Osteocyte (in vitro differentiated cells): ENCODE data around the gene ECI1. TPM values are rescaled to one million over a fixed set of nuclear protein-coding genes. Genes with fewer than 3 reads are reported as not detected.
"Not testable (repeated sequence)": the region's sequence is repeated elsewhere in the genome, so short reads cannot be mapped to it uniquely, and the experiment has no call there.

Experiments
- DNase-seq: peaks from one replicate; pipeline ENCODE4 v3.0.0; 2021; ENCODE audit warnings: mixed read lengths; ENCODE audit not compliant: unreplicated experiment; ENCODE audit errors: extremely low spot score
- H3K27ac Mint-ChIP-seq: one replicate; pipeline ENCODE4 v1.8.0; 2021; ENCODE audit warnings: mild to moderate bottlenecking, mixed read lengths; ENCODE audit not compliant: unreplicated experiment
- H3K27me3 Mint-ChIP-seq: one replicate; pipeline ENCODE4 v1.8.0; 2021; ENCODE audit warnings: mixed read lengths; ENCODE audit not compliant: unreplicated experiment
- H3K36me3 Mint-ChIP-seq: one replicate; pipeline ENCODE4 v1.8.0; 2021; ENCODE audit warnings: mixed read lengths; ENCODE audit not compliant: unreplicated experiment
- H3K4me1 Mint-ChIP-seq: one replicate; pipeline ENCODE4 v1.8.0; 2021; ENCODE audit warnings: mixed read lengths; ENCODE audit not compliant: unreplicated experiment
- H3K4me3 Mint-ChIP-seq: one replicate; pipeline ENCODE4 v1.8.0; 2021; ENCODE audit warnings: mild to moderate bottlenecking, moderate library complexity, mixed read lengths; ENCODE audit not compliant: unreplicated experiment
- H3K9me3 Mint-ChIP-seq: one replicate; pipeline ENCODE4 v1.8.0; 2021; ENCODE audit warnings: mixed read lengths; ENCODE audit not compliant: unreplicated experiment
- total RNA-seq: library from RNA; stranded (reverse); gene quantifications from 2 replicates; pipeline ENCODE4 v1.2.1, GENCODE V29; 2021
- TF ChIP-seq, protein P1 (sequence below): fragments of 200-600 bp; sonication (generic); IDR thresholded peaks from 2 replicates; pipeline ENCODE4 v1.5.0; 2021; ENCODE audit warnings: antibody characterized with exemption, mild to moderate bottlenecking, moderate library complexity

The ECI1 gene
- total RNA-seq, 1 donor from 2014 or later: 46.4 TPM

DNA sequence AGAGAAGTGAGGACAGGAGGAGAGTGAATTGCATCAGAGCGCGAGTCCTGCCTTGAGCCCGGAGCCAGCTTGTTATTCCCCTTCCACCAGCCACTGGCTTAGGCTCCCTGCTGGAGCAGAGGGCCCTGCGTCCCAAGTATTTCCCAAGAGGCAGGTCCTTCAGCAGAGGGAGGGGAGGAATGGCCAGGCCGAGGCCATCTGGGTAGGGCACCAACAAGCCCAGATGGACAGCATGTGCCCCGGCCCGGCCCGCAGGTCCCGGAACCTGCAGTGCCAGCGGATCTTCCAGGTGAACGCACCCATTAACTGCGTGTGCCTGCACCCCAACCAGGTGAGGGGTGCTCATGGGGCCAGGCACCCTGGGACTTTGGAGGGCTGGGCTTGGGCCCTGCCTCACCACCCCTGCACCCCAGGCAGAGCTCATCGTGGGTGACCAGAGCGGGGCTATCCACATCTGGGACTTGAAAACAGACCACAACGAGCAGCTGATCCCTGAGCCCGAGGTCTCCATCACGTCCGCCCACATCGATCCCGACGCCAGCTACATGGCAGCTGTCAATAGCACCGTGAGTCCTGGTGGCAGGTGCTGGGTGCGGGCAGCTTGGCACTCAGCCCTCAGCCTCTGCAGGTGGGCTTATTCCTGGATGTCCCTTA lies 44.5 kb downstream of the ECI1 start:
- no peaks in the 10 kb centered on the region for H3K27me3 Mint-ChIP-seq
- peak; percentile 78 for DNase-seq
- no peak overlapping the region for H3K27ac Mint-ChIP-seq
- peak overlapping the region; percentile 79 for H3K4me3 Mint-ChIP-seq
- H3K36me3 Mint-ChIP-seq: peaks cover 9% of the 10 kb centered on the region
- peaks cover 22% of the 10 kb centered on the region for H3K4me1 Mint-ChIP-seq
- TF ChIP-seq, protein P1, sequence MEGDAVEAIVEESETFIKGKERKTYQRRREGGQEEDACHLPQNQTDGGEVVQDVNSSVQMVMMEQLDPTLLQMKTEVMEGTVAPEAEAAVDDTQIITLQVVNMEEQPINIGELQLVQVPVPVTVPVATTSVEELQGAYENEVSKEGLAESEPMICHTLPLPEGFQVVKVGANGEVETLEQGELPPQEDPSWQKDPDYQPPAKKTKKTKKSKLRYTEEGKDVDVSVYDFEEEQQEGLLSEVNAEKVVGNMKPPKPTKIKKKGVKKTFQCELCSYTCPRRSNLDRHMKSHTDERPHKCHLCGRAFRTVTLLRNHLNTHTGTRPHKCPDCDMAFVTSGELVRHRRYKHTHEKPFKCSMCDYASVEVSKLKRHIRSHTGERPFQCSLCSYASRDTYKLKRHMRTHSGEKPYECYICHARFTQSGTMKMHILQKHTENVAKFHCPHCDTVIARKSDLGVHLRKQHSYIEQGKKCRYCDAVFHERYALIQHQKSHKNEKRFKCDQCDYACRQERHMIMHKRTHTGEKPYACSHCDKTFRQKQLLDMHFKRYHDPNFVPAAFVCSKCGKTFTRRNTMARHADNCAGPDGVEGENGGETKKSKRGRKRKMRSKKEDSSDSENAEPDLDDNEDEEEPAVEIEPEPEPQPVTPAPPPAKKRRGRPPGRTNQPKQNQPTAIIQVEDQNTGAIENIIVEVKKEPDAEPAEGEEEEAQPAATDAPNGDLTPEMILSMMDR: no peak
- H3K9me3 Mint-ChIP-seq: no peaks in the 10 kb centered on the region

- Mint-ChIP-seq H3K4me1 (peaks cover 21% of the 10 kb centered on the region), H3K4me3 (peak overlapping the region; percentile 79), H3K27ac (peak overlapping the region; percentile 31), H3K27me3 (no peaks in the 10 kb centered on the region), H3K9me3 (no peaks in the 10 kb centered on the region), H3K36me3 (peaks cover 9% of the 10 kb centered on the region)
- DNase-seq: no peak
- TF ChIP-seq, protein P1: no peak
Measured at GRCh38 chr16:2206420-2206779, 45.0 kb downstream of the ECI1 start.

- Mint-ChIP-seq H3K36me3 (peaks cover 9% of the 10 kb centered on the region), H3K4me3 (peak overlapping the region; percentile 79), H3K9me3 (no peaks in the 10 kb centered on the region), H3K27me3 (no peaks in the 10 kb centered on the region), H3K4me1 (peaks cover 21% of the 10 kb centered on the region), H3K27ac (peak overlapping the region; percentile 69)
- peak; percentile 85 for DNase-seq
- TF ChIP-seq, protein P1: no peak
Measured at GRCh38 chr16:2205967-2206313, 45.4 kb downstream of the ECI1 start.

- Mint-ChIP-seq H3K27ac (peak within 1 kb of the TSS; percentile 83), H3K4me1 (peaks cover 21% of the 10 kb centered on the region), H3K36me3 (peaks cover 7% of the 10 kb centered on the region), H3K9me3 (no peaks in the 10 kb centered on the region), H3K4me3 (peak within 1 kb of the TSS; percentile 79), H3K27me3 (peaks cover 1% of the 10 kb centered on the region)
- peak; percentile 96 for DNase-seq
- TF ChIP-seq, protein P1: peak; percentile 23
Measured at GRCh38 chr16:2205104-2205966, 46.1 kb downstream of the ECI1 start, which contains the start of gene MLST8. MLST8 (plus strand) TSS chr16:2205454; CDS start chr16:2206086, 632 bp downstream.

DNA sequence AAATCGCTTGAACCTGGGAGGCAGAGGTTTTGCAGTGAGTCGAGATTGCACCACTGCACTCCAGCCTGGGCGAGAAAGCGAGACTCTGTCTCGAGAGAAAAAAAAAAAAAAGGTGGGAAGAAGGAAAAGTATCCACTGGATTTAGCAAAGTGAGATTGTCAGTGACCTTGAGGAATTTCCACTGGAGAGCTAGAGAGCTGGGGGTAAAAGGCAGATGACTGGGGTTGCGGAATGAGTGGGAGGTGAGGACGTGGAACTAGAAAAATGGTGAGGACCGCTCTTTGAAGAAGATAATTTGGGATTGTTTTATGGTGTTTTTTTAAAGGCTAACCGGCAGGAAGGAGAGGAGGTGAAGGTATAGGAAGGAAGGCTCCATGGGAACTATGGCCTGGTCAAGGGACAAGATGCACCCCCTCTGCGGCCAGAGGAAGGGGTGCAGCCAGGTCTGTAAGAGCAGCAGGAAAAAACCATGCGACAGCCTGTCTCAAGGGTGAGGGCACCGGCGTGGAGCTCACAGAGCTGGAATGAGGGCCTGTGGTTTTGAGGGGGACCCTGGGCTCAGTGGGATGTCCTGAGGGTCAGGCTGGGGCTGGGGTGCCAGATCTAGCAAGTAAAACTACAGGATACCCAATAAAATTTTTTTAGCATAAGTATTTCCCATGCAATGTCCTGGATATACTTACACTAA lies 46.8 kb downstream of the ECI1 start:
- TF ChIP-seq, protein P1: no peak
- peaks cover 6% of the 10 kb centered on the region for H3K27me3 Mint-ChIP-seq
- H3K9me3 Mint-ChIP-seq: no peaks in the 10 kb centered on the region
- H3K4me3 Mint-ChIP-seq: peak overlapping the region; percentile 67
- H3K4me1 Mint-ChIP-seq: peaks cover 21% of the 10 kb centered on the region
- DNase-seq: no peak
- peaks cover 6% of the 10 kb centered on the region for H3K36me3 Mint-ChIP-seq
- H3K27ac Mint-ChIP-seq: peak overlapping the region; percentile 31

DNA sequence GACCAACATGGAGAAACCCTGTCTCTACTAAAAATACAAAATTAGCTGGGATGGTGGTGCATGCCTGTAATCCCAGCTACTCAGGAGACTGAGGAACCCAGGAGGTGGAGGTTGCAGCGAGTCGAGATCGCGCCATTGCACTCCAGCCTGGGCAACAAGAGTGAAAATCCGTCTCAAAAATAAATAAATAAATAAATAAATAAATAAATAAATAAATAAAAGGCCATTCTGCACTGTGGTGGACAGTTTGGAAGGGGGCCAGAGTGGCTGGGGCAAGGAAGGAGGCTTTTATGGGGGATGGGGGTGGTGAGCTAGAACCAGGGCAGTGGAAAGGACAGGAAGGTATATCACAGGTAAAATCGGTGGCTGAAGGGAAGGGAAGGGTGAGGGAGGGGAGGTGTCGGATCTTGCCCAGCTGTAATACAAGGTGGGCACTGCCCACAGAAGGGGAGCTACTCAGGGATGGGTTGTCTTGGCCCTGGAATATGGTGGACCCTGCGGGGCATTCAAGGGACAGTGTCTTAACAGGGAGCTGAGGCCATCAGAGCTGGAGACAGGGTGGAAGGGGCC lies 48.2 kb downstream of the ECI1 start:
- H3K27ac Mint-ChIP-seq, H3K9me3 Mint-ChIP-seq: not testable (repeated sequence)
- H3K4me3 Mint-ChIP-seq: peak overlapping the region; percentile 62

More for the DNA sequence above, 48.2 kb downstream of the ECI1 start:
- peaks cover 21% of the 10 kb centered on the region for H3K4me1 Mint-ChIP-seq
- not testable (repeated sequence) for DNase-seq, H3K36me3 Mint-ChIP-seq, H3K27me3 Mint-ChIP-seq
